ENCODE measurements around the gene REG1A.

Gene REG1A

GRCh38 chr2:79128406-79128805 is 8.1 kb downstream of the REG1A start:
- no peak for DNase-seq

GRCh38 chr2:79129260-79129659 is 9.0 kb downstream of the REG1A start:
- no peak for DNase-seq

DNA sequence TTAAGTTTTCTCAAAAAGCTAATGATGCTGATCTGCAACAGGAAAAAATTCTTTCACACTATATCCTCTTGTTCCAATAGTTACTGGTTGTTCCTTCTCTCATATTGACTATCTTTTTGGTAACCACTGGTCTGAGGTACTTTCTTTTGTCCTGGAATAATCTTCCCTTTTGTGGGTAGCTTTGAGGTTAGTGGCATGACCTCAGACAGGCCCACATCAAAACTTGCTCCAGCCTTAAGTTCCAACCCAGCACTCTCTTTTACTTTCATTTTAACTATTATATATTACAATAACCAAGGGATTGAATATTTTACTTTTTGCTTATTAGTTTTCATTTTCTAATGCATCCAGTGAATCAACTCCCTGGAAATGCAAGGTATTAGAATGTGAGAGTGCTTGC is 9.5 kb downstream of the REG1A start:
- no peak for DNase-seq

- no peak for DNase-seq
These were observed 11.4 kb downstream of the REG1A start for GRCh38 chr2:79131687-79132086.

GRCh38 chr2:79138385-79138784 is 18.1 kb downstream of the REG1A start:
- no peak for DNase-seq

DNA sequence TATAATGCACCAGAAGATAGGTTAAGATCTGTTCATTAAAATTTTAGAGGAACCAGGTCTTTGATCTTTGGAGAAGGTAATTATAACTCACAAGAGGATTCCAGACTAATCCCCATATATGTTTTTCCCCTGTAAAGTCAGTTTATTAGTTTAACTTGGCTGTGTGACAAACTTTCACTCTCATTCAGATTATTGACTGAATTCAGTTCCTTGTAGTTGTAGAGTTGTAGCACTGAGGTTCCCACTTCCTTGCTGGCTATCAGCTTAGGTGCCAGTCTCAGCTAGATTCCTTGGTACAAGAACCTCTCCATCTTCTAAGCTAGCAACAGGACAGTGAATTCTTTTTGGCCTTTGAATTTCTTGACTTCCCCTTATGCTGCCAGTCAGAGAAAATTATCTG is 19.1 kb downstream of the REG1A start:
- no peak for DNase-seq

GRCh38 chr2:79155826-79156476 is 35.7 kb downstream of the REG1A start:
- DNase-seq = no peak

DNA sequence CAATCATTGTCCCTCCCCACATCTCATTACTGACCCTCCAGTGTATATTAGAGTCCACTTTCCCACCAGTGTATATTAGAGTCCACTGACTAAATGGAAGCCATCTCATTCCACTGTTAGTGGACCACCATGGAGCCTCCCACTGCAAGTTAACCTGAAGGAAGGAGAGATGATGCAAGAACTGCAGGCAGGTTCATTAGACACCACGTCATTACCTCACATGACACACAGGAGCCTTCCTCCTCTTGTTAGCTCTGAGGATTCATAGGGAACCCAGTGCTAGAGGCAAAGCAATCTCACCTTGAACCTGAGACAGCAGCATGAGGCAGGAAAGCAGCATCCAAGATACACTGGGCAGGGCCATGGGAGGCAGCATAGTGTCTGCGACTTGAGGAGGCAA is 38.7 kb downstream of the REG1A start:
- DNase-seq = no peak

DNA sequence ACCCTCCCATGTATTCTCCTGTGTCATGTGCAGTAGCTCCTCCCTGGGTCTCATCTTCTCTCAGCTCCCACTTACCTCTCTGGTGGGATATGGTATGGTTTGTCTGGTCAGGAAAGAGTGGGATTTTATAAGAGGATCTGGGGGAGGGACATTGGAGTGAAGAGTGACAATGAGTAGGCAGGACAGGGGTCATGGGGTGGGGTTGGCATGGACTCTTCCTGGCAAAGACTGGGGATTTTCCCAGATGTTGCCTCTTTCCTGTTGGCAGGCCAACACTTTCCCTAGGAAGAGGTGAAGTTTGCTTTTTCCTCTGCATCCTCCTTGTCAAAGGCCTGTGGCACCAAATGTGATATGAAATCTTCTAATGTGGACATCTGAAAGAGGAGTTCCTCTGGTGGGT is 39.4 kb downstream of the REG1A start, which contains the start of gene REG3A:
REG3A (minus strand) TSS at position 101 of the 400 bp plus-strand sequence. CDS start 348 bp downstream, outside the sequence.
- no peak for DNase-seq

GRCh38 chr2:79162132-79162531 is 41.8 kb downstream of the REG1A start:
- DNase-seq = no peak

DNA sequence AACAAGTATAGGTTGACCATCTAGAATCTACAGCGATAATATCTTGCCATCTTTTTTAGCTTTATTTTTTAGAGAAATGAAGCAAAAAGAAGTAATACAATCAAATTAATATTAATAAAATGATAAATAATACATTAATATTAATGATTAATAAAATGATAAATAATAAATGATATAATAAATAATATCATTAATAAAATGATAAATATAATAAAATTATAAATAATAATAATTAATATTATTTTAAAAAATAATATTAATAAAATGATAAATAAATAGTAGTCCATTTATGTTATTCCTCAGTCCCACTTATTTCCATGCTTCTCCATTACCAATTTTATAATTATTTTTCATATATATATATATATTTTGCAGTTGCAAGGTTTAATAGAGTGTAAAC is 42.5 kb downstream of the REG1A start:
- DNase-seq = no peak

DNA sequence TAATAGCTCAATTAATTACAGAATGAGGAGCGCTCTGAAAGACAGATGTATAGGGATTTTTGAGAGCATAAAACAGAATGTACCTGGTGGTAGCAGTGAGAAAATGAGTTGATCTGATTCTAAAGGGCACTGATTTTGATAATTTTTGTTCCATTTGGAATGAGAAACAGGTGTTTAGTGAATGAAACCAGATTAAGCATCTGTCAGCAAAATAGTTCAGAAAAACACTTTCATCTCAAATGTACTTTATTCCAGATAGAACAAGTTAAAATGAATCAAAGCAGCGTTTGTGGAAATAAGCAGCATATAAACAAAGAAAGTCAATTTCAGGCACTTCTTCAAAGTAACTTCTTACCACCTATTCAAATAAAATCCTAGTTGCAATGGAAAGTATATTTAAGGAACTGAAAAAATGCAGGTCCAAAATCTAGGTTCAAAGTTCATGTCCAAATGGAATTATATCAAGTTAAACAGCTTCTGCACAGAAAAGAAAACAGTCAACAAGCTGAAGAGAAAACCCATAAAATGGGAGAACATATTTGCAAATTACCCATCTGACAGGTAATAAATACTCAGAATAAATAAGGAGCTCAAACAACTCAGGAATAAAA is 51.2 kb downstream of the REG1A start:
- DNase-seq = no peak

Measured in activated CD4-positive, alpha-beta T cell treated with anti-CD3 and anti-CD28 coated beads for 48 hours (primary cell).